ENCODE data around the gene PDSS2. TPM values are rescaled to one million over a fixed set of nuclear protein-coding genes. Genes with fewer than 3 reads are reported as not detected.

Gene PDSS2
- total and polyA plus RNA-seq, 12 donors, result 6.4 to 39.8 (median 27.6) TPM

DNA sequence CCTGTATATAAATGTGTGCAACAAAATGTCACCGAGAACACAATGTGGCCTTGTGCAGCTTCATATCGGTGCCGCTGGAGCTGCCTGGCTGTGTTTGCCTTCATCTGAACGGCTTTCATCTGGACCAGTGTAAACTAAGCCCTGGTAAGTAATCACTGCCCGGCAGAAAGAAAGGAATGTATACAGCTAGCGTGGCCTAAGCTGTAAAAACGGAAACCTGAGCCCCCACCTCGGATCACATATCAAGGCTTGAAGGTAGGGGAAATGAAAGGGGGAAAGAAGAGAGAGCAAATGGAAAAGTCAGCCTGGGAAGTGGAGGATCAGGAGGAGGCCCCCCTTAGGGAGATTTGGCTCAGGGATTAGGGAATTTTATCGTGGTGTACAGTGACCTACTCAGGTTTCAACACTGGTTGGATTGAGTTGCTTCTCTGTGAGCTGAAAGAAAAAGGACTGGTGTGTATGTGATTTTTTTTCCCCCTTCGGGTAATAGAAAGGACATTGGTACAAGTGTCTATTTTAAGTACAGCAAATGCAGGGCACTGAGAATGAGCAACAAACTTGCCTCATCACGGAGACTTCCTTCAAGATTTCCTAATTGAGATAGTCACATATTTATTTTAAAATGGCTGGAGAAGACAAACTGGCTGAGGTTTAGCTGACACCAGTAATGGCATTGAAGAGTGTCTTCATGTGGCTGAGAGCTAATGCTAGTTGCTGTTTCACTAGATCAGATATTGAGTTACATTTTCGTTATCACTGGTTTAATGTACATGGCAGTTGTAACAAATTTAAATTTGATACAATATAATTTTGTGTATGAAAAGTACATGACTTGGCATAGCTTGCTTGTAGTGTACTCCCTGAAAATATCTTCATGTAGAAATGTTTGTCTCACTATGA is 34.0 kb upstream of the PDSS2 start:
- 18 to 31% (median 23%) methylated on average over 12 of the region's 12 CpGs for WGBS, 4 donors
- H3K4me1 ChIP-seq (replicated peaks in 1 of 2), result peaks cover 43 to 66% of the 10 kb centered on the region in 2 donors
- intact Hi-C loops (cut with DNase I), result loop anchor here in 1 of 2 donors (10.0 kb wide), 1 partner anchor 141 kb away; no protein-coding TSS in a partner anchor
- H3K9me3 ChIP-seq (replicated peaks in 1 of 3), result no peaks in the 10 kb centered on the region
- H3K27me3 ChIP-seq, result no peaks in the 10 kb centered on the region
- peak in 4 of 7 donors; percentile 19 to 39 (median 30) for DNase-seq
- H3K27ac ChIP-seq, result peak overlapping the region; percentile 25 to 83 (median 68)
- TF ChIP-seq, protein P1, sequence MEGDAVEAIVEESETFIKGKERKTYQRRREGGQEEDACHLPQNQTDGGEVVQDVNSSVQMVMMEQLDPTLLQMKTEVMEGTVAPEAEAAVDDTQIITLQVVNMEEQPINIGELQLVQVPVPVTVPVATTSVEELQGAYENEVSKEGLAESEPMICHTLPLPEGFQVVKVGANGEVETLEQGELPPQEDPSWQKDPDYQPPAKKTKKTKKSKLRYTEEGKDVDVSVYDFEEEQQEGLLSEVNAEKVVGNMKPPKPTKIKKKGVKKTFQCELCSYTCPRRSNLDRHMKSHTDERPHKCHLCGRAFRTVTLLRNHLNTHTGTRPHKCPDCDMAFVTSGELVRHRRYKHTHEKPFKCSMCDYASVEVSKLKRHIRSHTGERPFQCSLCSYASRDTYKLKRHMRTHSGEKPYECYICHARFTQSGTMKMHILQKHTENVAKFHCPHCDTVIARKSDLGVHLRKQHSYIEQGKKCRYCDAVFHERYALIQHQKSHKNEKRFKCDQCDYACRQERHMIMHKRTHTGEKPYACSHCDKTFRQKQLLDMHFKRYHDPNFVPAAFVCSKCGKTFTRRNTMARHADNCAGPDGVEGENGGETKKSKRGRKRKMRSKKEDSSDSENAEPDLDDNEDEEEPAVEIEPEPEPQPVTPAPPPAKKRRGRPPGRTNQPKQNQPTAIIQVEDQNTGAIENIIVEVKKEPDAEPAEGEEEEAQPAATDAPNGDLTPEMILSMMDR (IDR thresholded peaks at IDR 0.05), result no peak
- peak in 1 of 2 donors; percentile 41 for TF ChIP-seq POLR2A (IDR thresholded peaks at IDR 0.05)
- H3K4me3 ChIP-seq, result peak overlapping the region in 1 of 4 donors; percentile 93
- no peaks in the 10 kb centered on the region for H3K36me3 ChIP-seq (replicated peaks in 1 of 2)

DNA sequence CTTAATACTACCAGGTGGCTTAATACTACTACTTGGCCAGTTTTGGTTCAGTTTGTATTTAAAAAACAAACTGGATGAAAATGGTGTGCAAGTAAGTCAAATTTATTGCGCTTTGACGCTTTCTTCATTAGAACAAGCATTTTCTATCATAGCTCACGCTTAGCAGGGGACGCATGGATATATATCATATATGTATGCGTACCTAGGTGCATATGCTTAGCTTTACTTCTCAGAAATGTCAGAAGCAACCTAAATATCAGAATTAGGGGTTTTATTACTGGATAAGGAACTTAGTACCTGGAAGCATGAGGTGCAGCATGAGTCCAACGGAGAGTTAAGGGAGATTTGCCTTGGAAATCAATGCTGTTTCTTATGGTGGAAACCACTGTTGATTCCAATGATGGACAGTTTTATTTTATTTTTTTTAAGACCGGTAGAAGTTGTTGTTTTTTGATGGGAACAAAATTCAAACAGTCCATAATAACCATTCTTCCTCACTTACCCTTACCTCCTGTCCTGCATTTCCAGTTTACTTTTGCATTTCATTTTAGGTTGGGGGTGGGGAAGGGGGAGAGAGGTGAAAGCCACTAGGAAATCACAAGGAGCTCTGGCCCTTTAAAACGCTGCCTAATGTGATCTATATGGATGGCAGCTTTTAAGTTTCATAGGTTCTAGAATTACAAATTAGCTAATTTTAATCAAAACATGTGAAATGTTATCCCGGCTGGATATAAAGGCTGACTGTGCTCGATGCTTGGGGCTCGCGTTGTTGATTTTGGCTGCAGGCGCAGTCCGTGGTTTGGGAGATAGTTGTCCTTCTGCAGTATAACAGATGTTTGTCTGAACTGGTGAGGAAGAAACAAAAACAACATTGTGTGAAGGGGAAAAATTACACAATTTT is 32.6 kb upstream of the PDSS2 start:
- H3K4me3 ChIP-seq, result peak overlapping the region in 2 of 4 donors; percentile 57 to 93
- H3K27me3 ChIP-seq, result no peaks in the 10 kb centered on the region
- DNase-seq, result peak in 6 of 7 donors; percentile 14 to 65 (median 32)
- no peaks in the 10 kb centered on the region for H3K36me3 ChIP-seq (replicated peaks in 1 of 2)
- WGBS, 4 donors, result 12 to 25% (median 21%) methylated on average over 14 of the region's 14 CpGs
- peaks cover 38 to 65% of the 10 kb centered on the region in 2 donors for H3K4me1 ChIP-seq (replicated peaks in 1 of 2)
- peak overlapping the region in 2 of 5 donors; percentile 37 to 68 for H3K27ac ChIP-seq
- intact Hi-C loops (cut with DNase I), result loop anchor here in 1 of 2 donors (10.0 kb wide), 1 partner anchor 143 kb away; no protein-coding TSS in a partner anchor
- TF ChIP-seq, protein P1 (IDR thresholded peaks at IDR 0.05), result no peak
- TF ChIP-seq POLR2A (IDR thresholded peaks at IDR 0.05), result no peak
- no peaks in the 10 kb centered on the region for H3K9me3 ChIP-seq (replicated peaks in 1 of 3)

DNA sequence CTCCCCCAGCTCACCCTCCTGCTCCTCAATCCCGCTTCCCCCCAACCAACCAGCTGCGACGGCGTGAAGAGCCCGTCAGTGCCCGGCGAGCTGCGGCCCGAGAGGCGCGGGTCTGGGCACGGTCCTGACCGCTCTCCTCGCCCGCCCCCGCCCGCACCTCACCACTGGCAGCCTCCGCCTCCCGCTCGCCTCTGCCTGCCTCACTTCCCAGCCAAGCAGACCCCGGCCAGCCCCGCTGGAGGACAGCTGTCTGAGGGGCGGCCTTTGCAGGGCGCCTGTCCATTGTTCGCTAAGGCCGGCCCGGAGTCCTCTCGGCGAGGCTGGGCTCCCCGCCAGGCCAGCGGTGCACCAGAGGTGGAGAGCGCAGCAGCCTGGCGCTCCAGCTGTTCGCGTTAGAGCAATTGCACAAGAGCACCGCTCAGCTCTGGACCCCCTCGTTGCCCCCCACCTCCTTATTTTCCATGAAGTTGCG is 31.8 kb upstream of the PDSS2 start:
- Histone ChIP-seq H3K4me1 (replicated peaks in 1 of 2) (peaks cover 30 to 56% of the 10 kb centered on the region in 2 donors), H3K4me3 (peak overlapping the region; percentile 57 to 93 (median 82)), H3K9me3 (replicated peaks in 1 of 3) (no peaks in the 10 kb centered on the region), H3K36me3 (replicated peaks in 1 of 2) (no peaks in the 10 kb centered on the region), H3K27ac (peak overlapping the region in 3 of 5 donors; percentile 77 to 91 (median 89)), H3K27me3 (no peaks in the 10 kb centered on the region)
- peak; percentile 67 to 80 (median 73) for DNase-seq
- WGBS, 4 donors, result 0 to 1% (median 1%) methylated on average over 6 to 38 of the region's 38 CpGs
- peak in 1 of 2 donors; percentile 65 for TF ChIP-seq POLR2A (IDR thresholded peaks at IDR 0.05)
- TF ChIP-seq, protein P1 (IDR thresholded peaks at IDR 0.05), result no peak
- intact Hi-C loops (cut with DNase I), result loop anchor here in 1 of 2 donors (10.0 kb wide), 1 partner anchor 144 kb away; no protein-coding TSS in a partner anchor
